ENCODE results near the gene TMEM94.

Gene TMEM94

GRCh38 chr17:75498726-75499213, 42.3 kb downstream of the TMEM94 start:
- DNase-seq (ENCODE audit: low read depth), result no peak

- DNase-seq (ENCODE audit: low read depth), result no peak
Observed at GRCh38 chr17:75499313-75500022, 43.0 kb downstream of the TMEM94 start.

GRCh38 chr17:75500419-75501216, 44.2 kb downstream of the TMEM94 start:
- no peak for DNase-seq (ENCODE audit: low read depth)

- DNase-seq (ENCODE audit: low read depth), result no peak
Observed at GRCh38 chr17:75501378-75502071, 45.1 kb downstream of the TMEM94 start.

GRCh38 chr17:75502072-75502720, 45.8 kb downstream of the TMEM94 start:
- DNase-seq (ENCODE audit: low read depth), result no peak

GRCh38 chr17:75502721-75503329, 46.4 kb downstream of the TMEM94 start:
- DNase-seq (ENCODE audit: low read depth), result no peak

GRCh38 chr17:75503337-75503950, 47.0 kb downstream of the TMEM94 start:
- DNase-seq (ENCODE audit: low read depth), result no peak

- no peak for DNase-seq (ENCODE audit: low read depth)
Observed at GRCh38 chr17:75503976-75504346, 47.5 kb downstream of the TMEM94 start.

- DNase-seq (ENCODE audit: low read depth), result peak; percentile 25
Observed at GRCh38 chr17:75504347-75505151, 48.1 kb downstream of the TMEM94 start.

GRCh38 chr17:75505152-75505409, 48.6 kb downstream of the TMEM94 start:
- DNase-seq (ENCODE audit: low read depth), result no peak

- no peak for DNase-seq (ENCODE audit: low read depth)
Observed at GRCh38 chr17:75505640-75506039, 49.2 kb downstream of the TMEM94 start.

- DNase-seq (ENCODE audit: low read depth), result no peak
Observed at GRCh38 chr17:75506134-75506533, 49.7 kb downstream of the TMEM94 start.

- no peak for DNase-seq (ENCODE audit: low read depth)
Observed at GRCh38 chr17:75506888-75507287, 50.5 kb downstream of the TMEM94 start.

- no peak for DNase-seq (ENCODE audit: low read depth)
Observed at GRCh38 chr17:75507733-75508719, 51.6 kb downstream of the TMEM94 start.

GRCh38 chr17:75508931-75509361, 52.5 kb downstream of the TMEM94 start:
- no peak for DNase-seq (ENCODE audit: low read depth)

- DNase-seq (ENCODE audit: low read depth), result no peak
Observed at GRCh38 chr17:75509528-75510258, 53.3 kb downstream of the TMEM94 start.

GRCh38 chr17:75511270-75511609, 54.8 kb downstream of the TMEM94 start:
- no peak for DNase-seq (ENCODE audit: low read depth)

GRCh38 chr17:75511610-75512575, 55.5 kb downstream of the TMEM94 start:
- no peak for DNase-seq (ENCODE audit: low read depth)

All from activated T-cell treated with anti-CD3 and anti-CD28 coated beads for 1 hour (primary cell).